K562 (cell line): ENCODE measurements around the gene RHBDL3. TPM values are rescaled to one million over a fixed set of nuclear protein-coding genes. Genes with fewer than 3 reads are reported as not detected.

Experiments used
- ATAC-seq: fragments of 200-7000 bp; cut with Tn5 transposase; 3 replicates; pipeline ENCODE4 v1.9.1; 2020; ENCODE audit warnings: moderate library complexity
- BruUV-seq: library from RNA; stranded (reverse); fragments of 400-500 nt; replicated peaks from 2 replicates; lab custom pipeline; 2021; lab: Mats Ljungman, UMichigan
- CTCF ChIA-PET: fragments of 300-600 bp; formaldehyde crosslinking; extraction: SDS; loops from one replicate; lab custom pipeline; 2021; ENCODE audit warnings: low intra/inter-chr PET ratio; lab: Yijun Ruan, JAX
- POLR2A ChIA-PET: fragments of 300-600, 350-650 bp; sonication (Branson Sonifier 250); formaldehyde crosslinking; extraction: SDS; loops from one replicate; lab custom pipeline; 2021; ENCODE audit warnings: antibody characterized with exemption, inconsistent platforms; lab: Yijun Ruan, JAX
- DNase-seq, 4 experiments: peaks; one replicate each; pipeline versions ENCODE4 v3.0.0 to v3.0.0-alpha.2; 2011 to 2018; ENCODE audit warnings: low spot score in 3 of 4, mixed read lengths in 3 of 4; ENCODE audit errors: extremely low read depth in 1 of 4
- FAIRE-seq: peaks from 2 replicates; lab custom pipeline; 2011; peaks lifted over from hg19 to GRCh38; lab: Jason Lieb, UNC
- H2AFZ ChIP-seq: 2 replicates; pipeline ENCODE4 v1.6.0; 2011; ENCODE audit warnings: low read depth, low read length, control low read depth, inconsistent platforms
- H3K27ac ChIP-seq: fragments of 200-600 bp; 3 replicates; pipeline ENCODE4 v1.8.0; 2011; ENCODE audit warnings: low read depth, mild to moderate bottlenecking, control low read depth, inconsistent platforms, low read length, moderate library complexity, mixed read lengths; ENCODE audit errors: extremely low read depth
- H3K27me3 ChIP-seq, 2 experiments: fragments of 300-600 bp in 1 of 2; 2 replicates in 1 of 2; 3 replicates in 1 of 2; pipeline versions ENCODE4 v1.6.0 to v1.8.0; 2011; ENCODE audit warnings: inconsistent platforms in 2 of 2, low read length in 2 of 2, mild to moderate bottlenecking in 1 of 2, mixed read lengths in 1 of 2, moderate library complexity in 1 of 2; ENCODE audit not compliant: control insufficient read depth in 2 of 2, insufficient read depth in 2 of 2
- H3K36me3 ChIP-seq: fragments of 300-600 bp; 3 replicates; pipeline ENCODE4 v1.8.0; 2011; ENCODE audit warnings: mild to moderate bottlenecking, low read length, inconsistent platforms; ENCODE audit not compliant: control insufficient read depth, insufficient read depth
- H3K4me1 ChIP-seq, 2 experiments: fragments of 200-600 bp in 1 of 2; replicated peaks in 1 of 2; 2 replicates in 1 of 2; 3 replicates in 1 of 2; pipeline versions ENCODE4 v1.5.1 to v1.8.0; 2011; ENCODE audit warnings: inconsistent platforms in 2 of 2, low read length in 2 of 2, mild to moderate bottlenecking in 1 of 2, mixed read lengths in 1 of 2, moderate library complexity in 1 of 2; ENCODE audit not compliant: control insufficient read depth in 2 of 2, insufficient read depth in 2 of 2
- H3K4me2 ChIP-seq: 2 replicates; pipeline ENCODE4 v1.6.1; 2011; ENCODE audit warnings: low read length, control low read depth, inconsistent platforms, mixed read lengths; ENCODE audit not compliant: insufficient read depth
- H3K4me3 ChIP-seq: fragments of 200-600 bp; sonication (generic), shearing (Covaris generic); 2 replicates; pipeline ENCODE4 v1.5.1; 2016; ENCODE audit warnings: control low read depth, inconsistent platforms
- H3K79me2 ChIP-seq: fragments of 200-600 bp; 3 replicates; pipeline ENCODE4 v1.8.0; 2011; ENCODE audit warnings: low read length, inconsistent platforms; ENCODE audit not compliant: control insufficient read depth, insufficient read depth
- H3K9ac ChIP-seq, 2 experiments: 2 replicates each; pipeline versions ENCODE4 v1.6.0 to v1.6.1; 2011; ENCODE audit warnings: low read depth in 2 of 2, low read length in 2 of 2, control low read depth in 1 of 2, inconsistent platforms in 1 of 2, mild to moderate bottlenecking in 1 of 2, mixed read lengths in 1 of 2; ENCODE audit not compliant: insufficient read depth in 1 of 2
- H3K9me1 ChIP-seq: one replicate; pipeline ENCODE4 v1.6.0; 2011; ENCODE audit warnings: inconsistent platforms, mild to moderate bottlenecking, low read length, moderate library complexity; ENCODE audit not compliant: control insufficient read depth, insufficient read depth
- H3K9me3 ChIP-seq: replicated peaks from 2 replicates; pipeline ENCODE4 v1.5.1; 2011; ENCODE audit warnings: low read depth, low read length, inconsistent platforms; ENCODE audit not compliant: control insufficient read depth, insufficient read depth
- H4K20me1 ChIP-seq: replicated peaks from 2 replicates; pipeline ENCODE4 v1.6.1; 2011; ENCODE audit warnings: low read length, inconsistent platforms, mixed read lengths; ENCODE audit not compliant: control insufficient read depth, insufficient read depth
- SMARCA4 ChIP-seq: fragments of 450-650 bp; IDR thresholded peaks from 2 replicates; pipeline ENCODE4 v1.6.1; 2016
- TOE1 ChIP-seq, 2 experiments: fragments of 450-650 bp in 1 of 2; sonication (generic) in 1 of 2; formaldehyde crosslinking in 1 of 2; IDR thresholded peaks; 2 replicates each; pipeline versions ENCODE4 v1.7.1 to v1.8.0; 2016 to 2022; ENCODE audit warnings: borderline replicate concordance in 2 of 2, mild to moderate bottlenecking in 2 of 2, antibody characterized with exemption in 1 of 2, inconsistent platforms in 1 of 2, low read depth in 1 of 2, missing genetic modification reagents in 1 of 2, moderate library complexity in 1 of 2
- ZBTB17 ChIP-seq: fragments of 450-650 bp; formaldehyde crosslinking; IDR thresholded peaks from 2 replicates; pipeline ENCODE4 v1.4.0; 2020; ENCODE audit warnings: mild to moderate bottlenecking
- ZNF165 ChIP-seq: fragments of 250-450 bp; sonication (Bioruptor Pico); IDR thresholded peaks from 2 replicates; pipeline ENCODE4 v1.4.0; 2020; ENCODE audit warnings: borderline replicate concordance
- ZNF24 ChIP-seq: fragments of 450-650 bp; IDR thresholded peaks from 2 replicates; pipeline ENCODE4 v1.6.1; 2016
- WGBS: fragments of 100-300 bp; shearing (Covaris generic); methylation state at CpG from one replicate; pipeline ENCODE4 v1.1.6; 2016; ENCODE audit warnings: low coverage, mixed read lengths; ENCODE audit not compliant: insufficient coverage; ENCODE audit errors: missing lambda C conversion rate; 5-methylcytosine and 5-hydroxymethylcytosine counted together
- in situ Hi-C: fragments of 300-500 bp; cut with MboI; formaldehyde crosslinking; loops from 4 replicates; pipeline ENCODE4 v1.15.0; 2018; ENCODE audit warnings: inconsistent platforms, mixed read lengths
- intact Hi-C: fragments of 100-400 bp; cut with micrococcal nuclease; formaldehyde crosslinking; loops from 2 replicates; pipeline ENCODE4 v1.14.2; 2022
- polyA plus RNA-seq, 8 experiments: library from polyadenylated mRNA; depleted of rRNA in 4 of 8; stranded (reverse) in 5 of 8; unstranded in 3 of 8; fragments of >200 nt; fragmentation: Nextera tagmentation in 2 of 8; fragmentation: Illumina TruSeq in 1 of 8; extraction: Ambion mirVana in 2 of 8; extraction: Trizol in 1 of 8; gene quantifications; 2 replicates each; pipeline versions ENCODE4 v1.2.1 to v1.2.3, GENCODE V29; 2011 to 2014; ENCODE audit warnings: inconsistent platforms in 1 of 8, missing spikeins in 1 of 8
- total RNA-seq, 7 experiments: library from RNA; depleted of rRNA in 6 of 7; stranded (reverse); fragments of >200 nt in 6 of 7; fragmentation: Illumina TruSeq in 2 of 7; extraction: Trizol in 2 of 7; gene quantifications; 2 replicates each; pipeline versions ENCODE4 v1.2.1 to v1.2.3, GENCODE V29; 2011 to 2021; ENCODE audit warnings: low replicate concordance in 1 of 7
- TF ChIP-seq, protein P1 (sequence below), 2 experiments: fragments of 450-650 bp; formaldehyde crosslinking in 1 of 2; IDR thresholded peaks; 2 replicates each; pipeline versions ENCODE4 v1.4.0 to v1.6.1; 2014 to 2020; ENCODE audit warnings: mild to moderate bottlenecking in 2 of 2, borderline replicate concordance in 1 of 2, low read depth in 1 of 2

The RHBDL3 gene
- total and polyA plus RNA-seq, 9 of the 15 experiments (the other 6 are each of a cell fraction or from before 2014, with no cell fraction given) = 0.06 to 0.31 (median 0.09) TPM; not detected in 4

DNA sequence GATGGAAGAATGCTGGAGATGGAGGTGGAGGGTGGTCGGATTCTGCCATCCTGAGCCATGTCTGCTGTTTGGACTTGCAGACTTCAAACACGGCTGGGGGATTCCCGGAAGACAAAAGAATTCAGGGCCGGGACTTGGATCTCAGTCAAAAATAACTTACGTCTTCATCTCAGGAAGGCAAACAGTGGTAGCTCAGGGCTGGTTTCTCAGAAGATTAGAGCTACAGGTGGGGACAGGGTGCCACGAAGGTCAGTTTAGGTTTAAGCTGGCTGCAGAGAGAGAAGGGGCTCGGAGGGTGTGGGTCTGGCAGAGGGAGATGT, 4.3 kb upstream of the RHBDL3 start:
- TF ChIP-seq TOE1 (IDR thresholded peaks at IDR 0.05; ENCODE audit: borderline replicate concordance) (no peak), TOE1 (CRISPR knock-in tag; IDR thresholded peaks at IDR 0.05; ENCODE audit: borderline replicate concordance, low read depth) (no peak), ZNF165 (no peak), ZNF24 (no peak), SMARCA4 (no peak)
- TF ChIP-seq, all 486 proteins: peak for 0
- intact Hi-C loops = no loop called here
- Histone ChIP-seq H3K27ac (no peak overlapping the region), H3K27me3 (peaks cover 64 to 82% of the 10 kb centered on the region in 2 experiments), H3K4me3 (no peak overlapping the region), H4K20me1 (peaks cover 26% of the 10 kb centered on the region), H3K36me3 (no peaks in the 10 kb centered on the region), H3K9me1 (peaks cover 4% of the 10 kb centered on the region), H3K4me1 (peaks cover 1 to 9% of the 10 kb centered on the region in 2 experiments; a peak in 4 of 5 replicates), H3K79me2 (no peaks in the 10 kb centered on the region), H3K4me2 (no peak overlapping the region), H2AFZ (no peak overlapping the region), H3K9ac (no peak overlapping the region), H3K9me3 (no peaks in the 10 kb centered on the region)
- in situ Hi-C loops = no loop called here
- ChIA-PET CTCF (no interaction called here), POLR2A (interaction anchor here (0.8 to 0.9 kb wide), 2 partner anchors 18 to 39 kb away, joined by 3 to 4 read pairs; no protein-coding TSS in a partner anchor)
- 5% methylated on average over 7 of the region's 7 CpGs for WGBS
- no TSS peak for BruUV-seq
- DNase-seq (no peak), FAIRE-seq (no peak), ATAC-seq (no peak)

DNA sequence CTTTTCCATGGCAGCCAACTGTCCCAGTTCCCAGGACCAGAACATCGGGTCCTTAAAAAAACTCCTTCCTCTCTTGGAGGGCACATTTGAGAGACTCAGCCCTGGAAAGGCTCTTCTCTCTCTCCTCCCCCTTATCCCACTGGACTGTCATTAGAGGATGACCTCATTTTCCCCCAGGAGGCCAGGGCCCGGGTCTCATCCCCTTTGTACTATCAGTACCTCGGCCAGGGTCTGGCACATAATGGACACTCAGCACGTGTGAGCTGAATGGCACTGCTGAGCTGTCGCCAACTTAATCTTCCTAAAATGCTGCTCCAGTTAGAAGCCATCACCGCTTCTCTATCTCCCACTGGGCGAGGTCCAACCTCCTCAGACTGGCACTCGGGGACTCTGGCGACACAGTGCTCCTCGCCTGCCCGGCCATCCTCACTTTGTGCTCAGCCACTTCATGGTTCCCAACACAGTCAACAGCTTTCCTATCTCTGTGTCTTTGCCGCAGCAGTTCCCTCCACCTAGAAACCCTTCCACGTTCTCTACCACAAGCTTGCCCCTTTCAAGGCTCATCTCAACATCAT, 3.6 kb upstream of the RHBDL3 start:
- CTCF ChIA-PET = no interaction called here
- no peaks in the 10 kb centered on the region for H3K79me2 ChIP-seq
- FAIRE-seq (no peak), DNase-seq (no peak), ATAC-seq (no peak)
- peaks cover 4% of the 10 kb centered on the region for H3K9me1 ChIP-seq
- no peak overlapping the region for H2AFZ ChIP-seq
- in situ Hi-C loops = no loop called here
- no TSS peak for BruUV-seq
- WGBS = 6% methylated on average over 13 of the region's 13 CpGs
- no peaks in the 10 kb centered on the region for H3K9me3 ChIP-seq
- no peak overlapping the region for H3K27ac ChIP-seq
- H3K36me3 ChIP-seq = no peaks in the 10 kb centered on the region
- intact Hi-C loops = no loop called here
- no peak overlapping the region for H3K4me3 ChIP-seq
- no peak overlapping the region for H3K9ac ChIP-seq
- H3K27me3 ChIP-seq = peaks cover 64 to 82% of the 10 kb centered on the region in 2 experiments
- POLR2A ChIA-PET = interaction anchor here (0.6 to 0.9 kb wide), 4 partner anchors 18 to 71 kb away, joined by 3 to 4 read pairs (median 4); no protein-coding TSS in a partner anchor
- no peak overlapping the region for H3K4me2 ChIP-seq
- peaks cover 0 to 15% of the 10 kb centered on the region in 2 experiments; a peak in 3 of 5 replicates for H3K4me1 ChIP-seq
- H4K20me1 ChIP-seq = peaks cover 20% of the 10 kb centered on the region
- TF ChIP-seq ZBTB17 (CRISPR knock-in tag) = no peak
- TF ChIP-seq, protein P1, sequence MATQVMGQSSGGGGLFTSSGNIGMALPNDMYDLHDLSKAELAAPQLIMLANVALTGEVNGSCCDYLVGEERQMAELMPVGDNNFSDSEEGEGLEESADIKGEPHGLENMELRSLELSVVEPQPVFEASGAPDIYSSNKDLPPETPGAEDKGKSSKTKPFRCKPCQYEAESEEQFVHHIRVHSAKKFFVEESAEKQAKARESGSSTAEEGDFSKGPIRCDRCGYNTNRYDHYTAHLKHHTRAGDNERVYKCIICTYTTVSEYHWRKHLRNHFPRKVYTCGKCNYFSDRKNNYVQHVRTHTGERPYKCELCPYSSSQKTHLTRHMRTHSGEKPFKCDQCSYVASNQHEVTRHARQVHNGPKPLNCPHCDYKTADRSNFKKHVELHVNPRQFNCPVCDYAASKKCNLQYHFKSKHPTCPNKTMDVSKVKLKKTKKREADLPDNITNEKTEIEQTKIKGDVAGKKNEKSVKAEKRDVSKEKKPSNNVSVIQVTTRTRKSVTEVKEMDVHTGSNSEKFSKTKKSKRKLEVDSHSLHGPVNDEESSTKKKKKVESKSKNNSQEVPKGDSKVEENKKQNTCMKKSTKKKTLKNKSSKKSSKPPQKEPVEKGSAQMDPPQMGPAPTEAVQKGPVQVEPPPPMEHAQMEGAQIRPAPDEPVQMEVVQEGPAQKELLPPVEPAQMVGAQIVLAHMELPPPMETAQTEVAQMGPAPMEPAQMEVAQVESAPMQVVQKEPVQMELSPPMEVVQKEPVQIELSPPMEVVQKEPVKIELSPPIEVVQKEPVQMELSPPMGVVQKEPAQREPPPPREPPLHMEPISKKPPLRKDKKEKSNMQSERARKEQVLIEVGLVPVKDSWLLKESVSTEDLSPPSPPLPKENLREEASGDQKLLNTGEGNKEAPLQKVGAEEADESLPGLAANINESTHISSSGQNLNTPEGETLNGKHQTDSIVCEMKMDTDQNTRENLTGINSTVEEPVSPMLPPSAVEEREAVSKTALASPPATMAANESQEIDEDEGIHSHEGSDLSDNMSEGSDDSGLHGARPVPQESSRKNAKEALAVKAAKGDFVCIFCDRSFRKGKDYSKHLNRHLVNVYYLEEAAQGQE (IDR thresholded peaks at IDR 0.05; ENCODE audit: borderline replicate concordance) = peak; percentile 22
- TF ChIP-seq, protein P1 (CRISPR knock-in tag; IDR thresholded peaks at IDR 0.05; ENCODE audit: low read depth) = no peak
